Esophagus muscularis mucosa (tissue), 4 donors: ENCODE results near the gene SKA2. TPM values are rescaled to one million over a fixed set of nuclear protein-coding genes. Genes with fewer than 3 reads are reported as not detected.

Source experiments
- DNase-seq: peaks from one replicate; pipeline ENCODE4 v3.0.0-alpha.2; 2017; ENCODE audit errors: extremely low spot score
- H3K27ac ChIP-seq, 4 donors: fragments of 200-600 bp; sonication (generic); replicated peaks in 1 of 4; 1 replicate in 3 of 4; 2 replicates in 1 of 4; pipeline ENCODE4 v1.5.1; 2016 to 2019; ENCODE audit warnings: mild to moderate bottlenecking in 1 of 4
- H3K27me3 ChIP-seq, 4 donors: fragments of 200-600 bp; sonication (generic); one replicate each; pipeline versions ENCODE4 v1.5.1 to v1.6.0; 2016 to 2019
- H3K36me3 ChIP-seq, 4 donors: fragments of 200-600 bp; sonication (generic); one replicate each; pipeline ENCODE4 v1.5.1; 2016 to 2019
- H3K4me1 ChIP-seq, 4 donors: fragments of 200-600 bp; sonication (generic); one replicate each; pipeline ENCODE4 v1.5.1; 2016 to 2019
- H3K4me3 ChIP-seq, 4 donors: fragments of 200-600 bp; sonication (generic); 1 replicate in 2 of 4; 2 replicates in 2 of 4; pipeline ENCODE4 v1.5.1; 2016 to 2019; ENCODE audit warnings: mild to moderate bottlenecking in 4 of 4, moderate library complexity in 1 of 4
- H3K9me3 ChIP-seq, 4 donors: fragments of 200-600 bp; sonication (generic); 1 replicate in 3 of 4; 2 replicates in 1 of 4; pipeline ENCODE4 v1.5.1; 2016 to 2019
- CTCF ChIP-seq, 3 experiments: fragments of 200-600 bp in 2 of 3; fragments of 450-650 bp in 1 of 3; sonication (generic) in 2 of 3; IDR thresholded peaks; one replicate each; pipeline ENCODE4 v1.5.1; 2017 to 2019; ENCODE audit warnings: antibody characterized with exemption in 3 of 3, mild to moderate bottlenecking in 2 of 3, moderate library complexity in 1 of 3
- EP300 ChIP-seq: sonication (generic); formaldehyde crosslinking; IDR thresholded peaks from one replicate; pipeline ENCODE4 v1.6.1; 2017; ENCODE audit warnings: antibody characterized with exemption
- POLR2A ChIP-seq: fragments of 450-650 bp; IDR thresholded peaks from one replicate; pipeline ENCODE4 v1.6.1; 2017; ENCODE audit warnings: antibody characterized with exemption, moderate library complexity, mild to moderate bottlenecking, low read depth
- POLR2AphosphoS5 ChIP-seq, 2 donors: sonication (generic); formaldehyde crosslinking; IDR thresholded peaks; one replicate each; pipeline ENCODE4 v1.6.1; 2017; ENCODE audit warnings: antibody characterized with exemption in 2 of 2
- WGBS: methylation state at CpG from one replicate; pipeline ENCODE4 v1.1.5; 2018; 5-methylcytosine and 5-hydroxymethylcytosine counted together
- intact Hi-C: fragments of 100-400 bp; cut with DNase I; formaldehyde crosslinking; loops from one replicate; pipeline ENCODE4 v1.15.1; 2023
- total RNA-seq, 4 donors: library from RNA; depleted of rRNA; stranded (reverse); fragments of >200 nt; gene quantifications; one replicate each; pipeline versions ENCODE4 v1.1.0 to v1.2.1, GENCODE V29; 2016

Gene SKA2
- total RNA-seq, 4 donors from 2014 or later = 33.0 to 61.9 (median 35.6) TPM

- no peak overlapping the region for H3K4me3 ChIP-seq
- H3K9me3 ChIP-seq = peaks cover 0 to 3% (median 0%) of the 10 kb centered on the region in 4 donors
- intact Hi-C loops = loop anchor here (5.0 kb wide), 1 partner anchor 41 kb away; no protein-coding TSS in a partner anchor
- no peak for TF ChIP-seq POLR2AphosphoS5 (IDR thresholded peaks at IDR 0.05)
- TF ChIP-seq CTCF (IDR thresholded peaks at IDR 0.05) = no peak
- TF ChIP-seq POLR2A = no peak
- TF ChIP-seq EP300 = no peak
- peaks cover 0 to 13% (median 2%) of the 10 kb centered on the region in 4 donors for H3K36me3 ChIP-seq
- H3K27me3 ChIP-seq = no peaks in the 10 kb centered on the region
- H3K4me1 ChIP-seq = peaks cover 8 to 20% (median 17%) of the 10 kb centered on the region in 4 donors
- no peak for DNase-seq
- H3K27ac ChIP-seq = no peak overlapping the region
These were observed 44.0 kb downstream of the SKA2 start for GRCh38 chr17:59110973-59111372.

DNA sequence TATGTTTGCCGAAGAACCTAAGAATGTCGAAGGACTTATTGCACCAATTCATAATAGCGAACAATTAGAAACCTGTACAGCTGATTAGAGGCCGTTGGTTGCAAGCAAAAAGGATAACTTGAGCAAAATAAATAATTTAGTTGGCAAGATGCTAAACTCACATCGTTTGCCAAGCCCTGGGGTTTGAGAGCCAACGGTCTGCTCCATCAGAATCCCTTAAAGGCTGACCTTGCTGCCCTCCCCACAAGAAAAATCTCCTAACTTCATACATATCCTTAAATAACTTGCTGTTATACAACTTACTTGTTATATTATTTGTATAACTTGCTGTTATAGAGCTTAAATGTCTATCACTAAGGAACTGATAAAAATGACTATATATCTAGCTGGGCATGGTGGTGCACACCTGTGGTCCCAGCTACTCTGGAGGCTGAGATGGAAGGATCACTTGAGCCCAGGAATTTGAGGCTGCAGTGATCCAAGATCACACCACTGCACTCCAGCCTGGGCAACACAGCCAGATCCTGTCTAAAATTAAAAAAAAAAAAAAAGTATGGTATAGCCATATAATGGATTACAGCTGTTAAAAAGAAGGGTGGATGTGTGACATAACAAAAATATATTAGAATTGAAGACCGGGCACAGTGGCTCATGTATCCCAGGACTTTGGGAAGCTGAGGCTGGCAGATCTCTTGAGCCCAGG is 46.4 kb downstream of the SKA2 start:
- H3K9me3 ChIP-seq = peaks cover 0 to 3% (median 0%) of the 10 kb centered on the region in 4 donors
- H3K27ac ChIP-seq = no peak overlapping the region
- no peak overlapping the region for H3K4me3 ChIP-seq
- peaks cover 0 to 4% (median 2%) of the 10 kb centered on the region in 4 donors for H3K36me3 ChIP-seq
- no peak for DNase-seq
- H3K27me3 ChIP-seq = no peaks in the 10 kb centered on the region
- peaks cover 10 to 43% (median 36%) of the 10 kb centered on the region in 4 donors for H3K4me1 ChIP-seq
- 87% methylated on average over 7 of the region's 7 CpGs for WGBS
- intact Hi-C loops = no loop called here
- TF ChIP-seq POLR2A = no peak
- TF ChIP-seq EP300 = no peak
- no peak for TF ChIP-seq POLR2AphosphoS5 (IDR thresholded peaks at IDR 0.05)
- TF ChIP-seq CTCF (IDR thresholded peaks at IDR 0.05) = no peak

DNA sequence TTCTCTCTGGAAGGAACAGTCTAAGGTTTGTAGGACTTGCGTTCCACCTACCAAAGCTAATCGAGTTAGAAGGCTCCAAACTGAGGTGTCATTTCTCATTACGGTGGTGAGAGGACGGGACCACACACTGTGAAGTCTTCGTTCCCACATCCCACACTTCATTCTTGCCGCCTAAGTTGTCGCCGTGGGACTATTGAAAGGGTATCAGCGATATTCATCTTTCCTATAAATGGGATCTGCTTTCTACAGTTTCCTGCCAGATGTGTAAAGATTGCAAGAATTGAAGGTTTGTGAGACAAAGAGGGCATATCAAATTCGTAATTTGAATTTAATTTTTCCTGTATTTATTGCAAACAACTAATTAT is 47.7 kb downstream of the SKA2 start:
- intact Hi-C loops = no loop called here
- TF ChIP-seq CTCF (IDR thresholded peaks at IDR 0.05) = no peak
- no peak for TF ChIP-seq EP300
- no peak for TF ChIP-seq POLR2A
- no peak for TF ChIP-seq POLR2AphosphoS5 (IDR thresholded peaks at IDR 0.05)
- Histone ChIP-seq H3K4me1 (peaks cover 10 to 43% (median 36%) of the 10 kb centered on the region in 4 donors), H3K4me3 (peak overlapping the region; percentile 90 to 95 (median 93)), H3K9me3 (peaks cover 0 to 3% (median 0%) of the 10 kb centered on the region in 4 donors), H3K27me3 (no peaks in the 10 kb centered on the region), H3K36me3 (peaks cover 0 to 7% (median 2%) of the 10 kb centered on the region in 4 donors), H3K27ac (peak overlapping the region; percentile 94 to 97 (median 96))
- WGBS = 4% methylated on average over 9 of the region's 10 CpGs
- no peak for DNase-seq

DNA sequence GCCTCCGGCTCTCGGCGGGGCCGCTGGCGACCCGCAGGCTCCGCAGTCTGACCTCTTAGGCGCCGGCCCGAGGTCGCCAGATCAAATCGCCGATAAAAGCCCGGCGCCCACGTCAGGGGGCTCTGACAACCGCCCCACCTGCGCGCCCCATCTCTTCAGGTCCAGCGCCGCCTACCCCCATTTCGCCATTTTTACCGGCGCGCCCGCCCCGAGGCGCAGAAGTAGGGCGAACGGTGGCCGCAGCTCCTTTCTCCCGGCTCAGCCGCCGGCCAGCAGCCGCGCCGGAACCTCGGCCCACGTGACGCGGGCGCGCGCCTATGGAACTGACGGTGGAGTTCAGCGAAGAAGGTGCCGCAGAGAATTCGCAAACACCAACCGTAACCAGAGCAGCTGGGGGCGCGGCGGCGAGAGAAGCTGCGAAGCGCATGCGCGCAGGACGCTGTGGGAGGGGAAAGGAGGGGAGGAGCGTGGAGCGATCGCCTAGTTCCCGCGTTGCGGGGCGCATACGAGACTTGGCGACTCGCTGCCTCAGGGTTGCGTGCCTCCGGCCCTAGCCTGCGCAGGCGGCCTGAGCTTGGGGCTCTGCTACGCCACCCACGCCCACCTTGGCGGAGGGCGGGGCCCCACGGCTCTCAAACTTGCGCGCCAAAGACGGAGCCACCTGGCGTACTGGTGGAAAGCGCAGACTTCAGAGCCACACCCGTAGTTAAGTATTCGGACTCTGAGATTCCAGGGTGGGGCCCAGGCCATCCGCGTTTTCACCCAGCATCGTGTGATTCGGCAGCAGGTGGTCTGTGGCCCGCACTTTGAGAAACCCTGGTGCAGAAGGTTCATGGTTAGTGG is 48.3 kb downstream of the SKA2 start, which contains the start of gene TRIM37:
Gene TRIM37 (minus strand): TSS at position 418 of the 843 bp plus-strand sequence. CDS start 419 bp downstream, outside the sequence.
- Histone ChIP-seq H3K27me3 (no peaks in the 10 kb centered on the region), H3K36me3 (peaks cover 0 to 7% (median 2%) of the 10 kb centered on the region in 4 donors), H3K4me3 (peak within 1 kb of the TSS; percentile 90 to 95 (median 93)), H3K4me1 (peaks cover 10 to 43% (median 36%) of the 10 kb centered on the region in 4 donors), H3K9me3 (peaks cover 0 to 3% (median 0%) of the 10 kb centered on the region in 4 donors), H3K27ac (peak within 1 kb of the TSS; percentile 94 to 97 (median 96))
- DNase-seq = peak; percentile 99
- TF ChIP-seq POLR2AphosphoS5 (IDR thresholded peaks at IDR 0.05) = peak; percentile 95 to 97
- TF ChIP-seq EP300 = no peak
- peak; percentile 60 for TF ChIP-seq POLR2A
- TF ChIP-seq CTCF (IDR thresholded peaks at IDR 0.05) = peak in 1 of 3 experiments; percentile 15
- intact Hi-C loops = no loop called here
- under 1% methylated on average over 58 of the region's 89 CpGs for WGBS
